Neural crest cell (in vitro differentiated cells): ENCODE data around the gene PHKB. TPM values are rescaled to one million over a fixed set of nuclear protein-coding genes. Genes with fewer than 3 reads are reported as not detected.

ENCODE experiments used
- DNase-seq: peaks from one replicate; pipeline ENCODE4 v3.0.0; 2021; ENCODE audit warnings: low read depth, mixed read lengths, low spot score
- H3K27ac Mint-ChIP-seq: one replicate; pipeline ENCODE4 v1.8.0; 2021; ENCODE audit warnings: mild to moderate bottlenecking, mixed read lengths; ENCODE audit not compliant: unreplicated experiment
- H3K27me3 Mint-ChIP-seq: 2 replicates; pipeline ENCODE4 v1.8.0; 2021; ENCODE audit warnings: low read depth, mild to moderate bottlenecking, mixed read lengths
- H3K36me3 Mint-ChIP-seq: 2 replicates; pipeline ENCODE4 v1.8.0; 2021; ENCODE audit warnings: low read depth, mild to moderate bottlenecking, mixed read lengths
- H3K4me1 Mint-ChIP-seq: 2 replicates; pipeline ENCODE4 v1.8.0; 2021; ENCODE audit warnings: mixed read lengths
- H3K4me3 Mint-ChIP-seq: one replicate; pipeline ENCODE4 v1.8.0; 2021; ENCODE audit warnings: mild to moderate bottlenecking, mixed read lengths
- H3K9me3 Mint-ChIP-seq: 2 replicates; pipeline ENCODE4 v1.8.0; 2021; ENCODE audit warnings: mixed read lengths
- total RNA-seq: library from RNA; stranded (reverse); gene quantifications from 2 replicates; pipeline ENCODE4 v1.2.1, GENCODE V29; 2021
- TF ChIP-seq, protein P1 (sequence below): fragments of 200-600 bp; sonication (generic); conservative IDR thresholded peaks from 2 replicates; pipeline ENCODE4 v1.5.0; 2021; ENCODE audit warnings: antibody characterized with exemption, mild to moderate bottlenecking

The PHKB gene
- total RNA-seq, 1 donor from 2014 or later = 61.2 TPM

DNA sequence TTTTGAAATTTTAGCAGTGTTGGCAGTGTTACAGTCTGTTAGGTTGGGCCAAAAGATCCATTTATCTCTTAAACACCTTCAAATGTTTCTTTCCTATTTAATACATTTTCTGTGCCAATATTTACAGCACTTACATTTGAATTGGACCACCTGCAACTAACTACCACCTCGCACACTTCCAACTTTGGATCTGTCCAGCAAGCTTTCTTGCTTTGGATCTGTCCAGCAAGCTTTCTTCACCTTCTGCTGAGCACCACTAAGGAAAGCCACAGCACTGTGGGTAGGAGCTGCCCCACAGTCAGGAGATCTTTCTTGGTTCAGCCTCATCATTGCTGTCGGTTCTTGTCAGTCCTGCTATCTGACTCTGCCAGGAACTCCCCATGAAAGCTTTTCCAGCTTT lies 129.3 kb downstream of the PHKB start:
- Mint-ChIP-seq H3K36me3 (peaks cover 12% of the 10 kb centered on the region), H3K4me1 (peaks cover 4% of the 10 kb centered on the region), H3K4me3 (no peak overlapping the region), H3K9me3 (no peaks in the 10 kb centered on the region), H3K27ac (no peak overlapping the region), H3K27me3 (no peaks in the 10 kb centered on the region)
- DNase-seq = no peak
- TF ChIP-seq, protein P1, sequence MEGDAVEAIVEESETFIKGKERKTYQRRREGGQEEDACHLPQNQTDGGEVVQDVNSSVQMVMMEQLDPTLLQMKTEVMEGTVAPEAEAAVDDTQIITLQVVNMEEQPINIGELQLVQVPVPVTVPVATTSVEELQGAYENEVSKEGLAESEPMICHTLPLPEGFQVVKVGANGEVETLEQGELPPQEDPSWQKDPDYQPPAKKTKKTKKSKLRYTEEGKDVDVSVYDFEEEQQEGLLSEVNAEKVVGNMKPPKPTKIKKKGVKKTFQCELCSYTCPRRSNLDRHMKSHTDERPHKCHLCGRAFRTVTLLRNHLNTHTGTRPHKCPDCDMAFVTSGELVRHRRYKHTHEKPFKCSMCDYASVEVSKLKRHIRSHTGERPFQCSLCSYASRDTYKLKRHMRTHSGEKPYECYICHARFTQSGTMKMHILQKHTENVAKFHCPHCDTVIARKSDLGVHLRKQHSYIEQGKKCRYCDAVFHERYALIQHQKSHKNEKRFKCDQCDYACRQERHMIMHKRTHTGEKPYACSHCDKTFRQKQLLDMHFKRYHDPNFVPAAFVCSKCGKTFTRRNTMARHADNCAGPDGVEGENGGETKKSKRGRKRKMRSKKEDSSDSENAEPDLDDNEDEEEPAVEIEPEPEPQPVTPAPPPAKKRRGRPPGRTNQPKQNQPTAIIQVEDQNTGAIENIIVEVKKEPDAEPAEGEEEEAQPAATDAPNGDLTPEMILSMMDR = no peak

DNA sequence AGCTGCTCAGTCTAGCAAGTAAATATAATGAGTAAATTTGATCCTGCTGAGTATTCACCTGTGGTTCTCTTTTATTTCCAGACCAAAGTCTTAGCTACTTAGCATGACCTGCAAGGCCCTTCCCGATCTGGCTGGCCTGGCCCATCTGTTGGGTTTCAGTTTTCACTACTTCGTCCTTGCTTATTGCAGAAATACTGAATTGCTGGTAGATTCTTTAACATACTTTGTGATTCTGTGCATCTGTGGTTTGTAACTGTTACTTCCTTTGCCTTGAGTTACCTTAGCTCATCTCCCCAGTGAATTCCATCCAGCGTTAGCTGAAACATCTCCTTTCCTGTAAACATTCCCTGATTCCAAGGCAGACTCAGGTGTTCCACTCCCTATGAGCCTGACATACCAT lies 131.1 kb downstream of the PHKB start:
- Mint-ChIP-seq H3K9me3 (no peaks in the 10 kb centered on the region), H3K4me3 (no peak overlapping the region), H3K4me1 (no peaks in the 10 kb centered on the region), H3K36me3 (peaks cover 12% of the 10 kb centered on the region), H3K27me3 (no peaks in the 10 kb centered on the region), H3K27ac (no peak overlapping the region)
- DNase-seq = no peak
- TF ChIP-seq, protein P1 = no peak

DNA sequence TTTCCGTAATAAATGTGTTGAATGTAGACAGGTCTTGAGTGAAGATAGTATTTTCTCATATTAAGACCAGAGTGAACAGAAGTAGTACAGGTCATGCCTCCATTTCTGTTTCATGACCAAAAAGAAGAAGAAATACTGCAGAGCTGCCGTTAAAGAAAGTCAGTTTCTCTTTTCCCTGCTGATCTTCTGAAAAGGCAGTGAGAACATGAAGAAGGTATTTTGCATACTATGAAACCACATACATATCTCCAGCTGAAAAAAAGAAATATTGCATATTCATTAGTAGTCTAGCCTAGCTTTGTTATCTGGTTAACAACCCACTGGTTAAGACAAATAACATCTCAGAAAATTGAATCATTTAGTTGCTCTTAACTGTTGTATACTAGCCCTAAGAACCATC lies 138.4 kb downstream of the PHKB start:
- no peaks in the 10 kb centered on the region for H3K27me3 Mint-ChIP-seq
- peaks cover 8% of the 10 kb centered on the region for H3K36me3 Mint-ChIP-seq
- no peak overlapping the region for H3K4me3 Mint-ChIP-seq
- no peak for DNase-seq
- no peaks in the 10 kb centered on the region for H3K9me3 Mint-ChIP-seq
- TF ChIP-seq, protein P1 = no peak
- no peak overlapping the region for H3K27ac Mint-ChIP-seq
- no peaks in the 10 kb centered on the region for H3K4me1 Mint-ChIP-seq

DNA sequence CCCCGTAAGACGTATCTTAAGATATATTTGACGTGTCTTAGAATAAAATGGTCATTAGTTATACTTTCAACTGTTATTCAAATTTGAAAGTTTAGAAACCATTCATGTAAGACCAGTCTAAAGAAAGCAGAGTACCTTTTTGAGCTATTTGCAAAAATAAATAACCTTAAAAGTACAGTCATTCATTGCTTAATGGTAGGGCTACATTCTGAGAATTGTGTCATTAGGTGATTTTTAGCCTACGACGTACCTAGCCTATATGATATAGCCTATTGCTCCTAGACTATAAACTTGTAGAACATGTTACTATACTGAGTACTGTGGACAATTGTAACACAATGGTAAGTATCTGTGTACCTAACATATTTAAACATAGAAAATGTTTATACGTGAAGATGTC lies 139.2 kb downstream of the PHKB start:
- TF ChIP-seq, protein P1 = no peak
- H3K9me3 Mint-ChIP-seq = no peaks in the 10 kb centered on the region
- peaks cover 8% of the 10 kb centered on the region for H3K36me3 Mint-ChIP-seq
- H3K27me3 Mint-ChIP-seq = no peaks in the 10 kb centered on the region
- H3K4me3 Mint-ChIP-seq = no peak overlapping the region
- DNase-seq = no peak
- H3K4me1 Mint-ChIP-seq = no peaks in the 10 kb centered on the region
- H3K27ac Mint-ChIP-seq = no peak overlapping the region

DNA sequence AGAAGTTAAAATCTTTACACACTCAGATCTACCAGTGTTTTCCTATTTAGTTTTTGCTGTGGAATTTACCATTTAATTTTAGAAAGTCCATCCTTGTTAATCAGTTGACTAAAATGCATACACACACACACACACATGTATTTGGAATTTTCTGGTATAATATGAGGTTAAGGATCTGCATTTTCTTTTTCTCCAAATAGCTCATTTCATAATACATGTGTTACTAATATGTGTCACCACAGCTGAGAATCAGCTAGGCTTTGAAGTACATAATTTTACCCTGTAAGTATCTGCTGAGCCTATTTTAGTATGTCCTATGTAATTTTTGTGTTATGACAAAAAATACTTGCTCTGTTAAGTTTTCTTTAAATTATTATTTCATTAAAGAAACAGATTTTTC lies 143.2 kb downstream of the PHKB start:
- TF ChIP-seq, protein P1 = no peak
- peaks cover 25% of the 10 kb centered on the region for H3K36me3 Mint-ChIP-seq

DNA sequence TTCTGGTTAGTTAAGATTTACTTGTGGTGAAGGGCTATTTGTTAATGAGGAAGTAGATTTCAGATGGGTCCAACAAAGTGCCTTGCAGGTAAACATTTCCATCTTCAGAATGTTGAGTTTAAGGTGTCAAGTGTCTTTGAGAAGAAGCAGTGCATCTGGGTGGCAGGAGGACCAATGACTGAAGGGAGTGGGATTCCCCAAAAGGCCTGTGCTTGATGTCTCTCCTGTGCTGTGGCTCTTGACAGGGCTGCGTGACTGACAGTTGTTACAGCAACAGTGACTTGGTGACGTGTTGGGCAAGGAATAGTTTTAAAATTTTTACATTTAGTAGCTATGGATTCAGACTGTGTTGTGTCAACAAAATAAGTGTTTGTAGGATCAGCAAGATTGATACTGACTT lies 149.9 kb downstream of the PHKB start:
- no peak for DNase-seq
- Mint-ChIP-seq H3K27ac (no peak overlapping the region), H3K36me3 (peaks cover 44% of the 10 kb centered on the region), H3K9me3 (peaks cover 20% of the 10 kb centered on the region), H3K27me3 (no peaks in the 10 kb centered on the region), H3K4me1 (no peaks in the 10 kb centered on the region), H3K4me3 (no peak overlapping the region)
- TF ChIP-seq, protein P1 = no peak

More for the DNA sequence above, 143.2 kb downstream of the PHKB start:
- H3K27ac Mint-ChIP-seq = no peak overlapping the region
- H3K9me3 Mint-ChIP-seq = peaks cover 11% of the 10 kb centered on the region
- no peak overlapping the region for H3K4me3 Mint-ChIP-seq
- no peaks in the 10 kb centered on the region for H3K4me1 Mint-ChIP-seq
- no peaks in the 10 kb centered on the region for H3K27me3 Mint-ChIP-seq
- no peak for DNase-seq
